HTR-8/SVneo (cell line): ENCODE results near the gene METTL14.
"Not testable (repeated sequence)": the region's sequence is repeated elsewhere in the genome, so short reads cannot be mapped to it uniquely, and the experiment has no call there.

Source experiments
- DNase-seq: peaks from one replicate; pipeline ENCODE4 v3.0.0; 2011; ENCODE audit warnings: low spot score, mixed read lengths; ENCODE audit not compliant: insufficient read length
- FAIRE-seq: peaks from 2 replicates; lab custom pipeline; 2011; peaks lifted over from hg19 to GRCh38; lab: Jason Lieb, UNC

Gene METTL14

DNA sequence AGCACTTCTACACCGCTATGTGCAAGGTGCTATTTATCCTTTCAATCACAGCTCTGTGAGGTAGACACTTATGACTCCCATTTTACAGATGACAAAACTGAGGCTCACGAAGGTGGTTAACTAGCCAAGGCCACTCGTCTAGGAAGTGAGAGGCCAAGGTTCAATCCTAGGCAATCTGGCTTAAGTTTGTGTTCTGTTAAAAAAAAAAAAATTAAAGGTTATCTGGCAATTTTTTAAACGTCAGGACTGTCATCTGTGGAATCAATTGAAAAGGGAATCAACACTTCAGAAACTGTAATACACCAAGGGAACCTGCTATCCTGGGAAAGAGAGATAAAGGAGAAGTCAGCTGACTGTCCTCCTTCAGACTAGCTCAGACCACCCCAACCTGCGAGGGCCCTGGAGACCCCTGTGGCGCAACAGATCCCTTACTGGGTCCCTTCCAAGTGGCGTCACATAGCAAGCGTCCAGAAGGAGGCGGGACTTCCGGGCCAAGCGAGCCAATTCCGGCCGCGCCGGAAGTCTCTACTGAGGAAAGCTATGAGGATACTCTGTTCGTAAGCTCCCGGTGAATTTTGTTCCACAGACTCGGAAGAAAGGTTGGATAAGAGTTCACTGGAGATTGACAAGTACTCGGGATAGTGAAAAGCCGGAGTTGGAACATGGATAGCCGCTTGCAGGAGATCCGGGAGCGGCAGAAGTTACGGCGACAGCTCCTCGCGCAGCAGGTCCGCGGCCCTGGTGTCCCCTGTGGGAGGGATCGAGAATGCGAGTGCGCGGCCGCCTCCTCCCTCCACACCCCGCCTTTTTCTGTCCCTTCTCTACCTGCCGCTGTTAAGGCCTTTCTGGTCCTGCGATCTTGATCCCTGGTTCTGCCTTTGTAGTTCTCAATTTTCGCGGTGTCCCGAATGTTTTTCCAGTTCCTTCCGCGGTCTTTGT lies at the start of gene METTL14:
Gene METTL14 (plus strand): TSS at position 520 of the 939 bp plus-strand sequence. CDS start 143 bp downstream, at position 663.
- peak; percentile 84 for DNase-seq

DNA sequence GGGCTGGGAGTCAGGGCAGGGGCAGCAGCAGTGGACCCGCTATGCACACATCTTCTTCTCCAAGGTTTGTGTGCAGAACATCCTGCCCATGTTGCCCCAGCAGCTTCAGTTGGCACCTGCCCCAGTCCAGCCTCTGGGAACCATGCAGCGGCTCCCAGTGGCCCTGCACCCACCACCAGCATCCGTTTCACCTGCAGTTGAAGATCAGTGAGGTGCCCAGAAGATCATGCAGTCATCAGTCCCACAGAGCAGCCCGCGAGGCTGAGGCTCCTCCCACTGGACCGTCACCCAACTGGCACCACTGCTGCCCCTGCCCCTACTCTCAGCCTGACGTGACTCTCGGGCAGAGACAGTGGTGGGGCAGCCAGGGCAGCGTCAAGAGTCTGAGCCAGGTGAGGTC lies 49.1 kb upstream of the METTL14 start:
- FAIRE-seq, DNase-seq: not testable (repeated sequence)

More for the DNA sequence above, at the start of gene METTL14:
- FAIRE-seq, result peak; percentile 74

DNA sequence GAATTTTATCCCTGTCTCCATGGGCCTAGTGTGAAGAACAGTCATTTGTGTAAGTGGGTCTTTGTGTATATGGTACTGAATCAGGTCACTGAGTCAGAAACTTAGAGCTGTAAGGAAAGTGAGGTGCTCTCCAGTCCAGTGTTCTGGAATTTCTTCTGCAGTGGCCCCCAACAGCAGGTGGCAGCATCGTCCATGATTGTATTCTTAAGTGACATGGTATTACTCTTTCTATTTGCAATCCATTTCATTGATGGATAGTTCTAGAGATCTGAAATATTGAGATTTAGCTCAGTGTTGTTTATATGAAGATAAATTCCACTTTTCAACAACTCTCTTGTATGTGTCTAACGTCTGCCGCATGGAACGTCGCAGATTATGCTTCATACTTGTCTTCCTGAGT lies 20.5 kb upstream of the METTL14 start:
- FAIRE-seq, DNase-seq: not testable (repeated sequence)

DNA sequence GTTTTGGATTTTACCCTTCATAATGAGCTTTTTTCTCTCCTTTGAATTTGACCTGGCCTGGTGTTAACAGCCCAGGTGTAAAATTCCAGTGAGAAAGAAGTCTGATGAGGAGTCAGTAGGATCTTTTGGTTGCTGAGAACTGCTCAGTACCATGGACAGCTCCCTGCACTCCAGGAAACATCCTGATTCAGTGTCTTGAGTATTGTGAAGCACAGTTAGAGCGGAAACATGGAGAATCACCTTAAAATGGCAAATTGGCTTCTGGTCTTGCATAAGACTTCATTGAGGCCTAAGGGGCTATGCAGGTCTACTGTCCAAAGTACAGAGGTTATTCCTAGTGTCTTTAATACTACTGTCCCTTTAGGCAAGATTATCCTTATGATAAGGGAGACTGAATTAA lies 16.0 kb upstream of the METTL14 start:
- FAIRE-seq, DNase-seq: not testable (repeated sequence)

DNA sequence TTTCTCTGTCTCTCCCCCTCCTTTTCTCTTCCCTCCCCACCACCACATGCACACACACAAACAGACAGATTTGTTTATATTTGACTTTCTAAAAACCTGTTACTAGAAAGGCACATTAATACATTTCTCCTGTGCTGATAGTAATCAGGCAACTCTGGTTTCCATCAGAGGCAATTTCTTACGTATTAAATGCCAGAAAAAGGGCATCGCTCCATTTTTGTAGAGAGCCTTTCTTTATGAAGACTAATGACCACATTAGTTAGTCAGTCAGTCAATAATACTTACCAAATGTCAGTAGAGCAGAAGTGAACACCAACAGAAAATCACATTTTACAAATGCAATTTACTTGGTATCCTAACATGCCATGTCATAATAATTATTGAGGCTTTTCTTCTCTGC lies 14.2 kb upstream of the METTL14 start:
- FAIRE-seq, DNase-seq: not testable (repeated sequence)

DNA sequence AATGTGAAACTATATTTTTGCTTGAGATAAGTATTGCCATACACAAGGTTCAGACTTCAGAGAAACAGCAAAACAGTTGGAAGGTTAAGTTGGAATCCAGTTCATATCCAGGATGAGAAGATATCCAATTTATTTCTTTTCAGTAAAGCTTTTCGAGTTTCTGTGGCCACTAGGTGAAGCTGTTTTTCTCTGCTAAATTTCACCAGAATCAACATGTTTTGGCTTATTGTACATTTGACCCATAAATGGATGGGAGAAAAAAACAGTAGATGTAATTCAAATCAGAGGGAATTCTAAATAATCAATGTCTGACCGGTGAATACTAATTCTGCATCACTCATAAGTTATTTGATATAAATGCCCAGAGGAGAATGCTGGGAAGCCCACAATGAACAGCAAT lies 9.1 kb upstream of the METTL14 start:
- FAIRE-seq (no peak), DNase-seq (no peak)

DNA sequence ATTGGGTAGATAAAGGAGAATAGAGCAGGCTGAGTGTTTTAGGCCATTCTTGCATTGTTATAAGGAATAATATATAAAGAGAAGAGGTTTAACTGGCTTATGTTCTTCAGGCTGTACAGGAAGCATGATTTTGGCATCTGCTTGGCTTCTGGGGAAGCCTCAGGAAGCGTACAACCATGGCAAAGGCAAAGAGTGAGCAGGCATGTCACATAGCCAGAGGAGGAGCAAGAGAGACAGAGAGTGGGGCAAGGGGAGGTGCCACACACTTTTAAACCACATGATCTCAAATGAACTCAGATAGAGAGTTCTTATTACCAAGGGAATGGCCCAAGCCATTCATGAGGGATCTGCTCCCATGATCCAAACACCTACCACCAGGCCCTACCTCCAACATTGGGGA lies 4.4 kb upstream of the METTL14 start:
- no peak for DNase-seq
- FAIRE-seq, result no peak

DNA sequence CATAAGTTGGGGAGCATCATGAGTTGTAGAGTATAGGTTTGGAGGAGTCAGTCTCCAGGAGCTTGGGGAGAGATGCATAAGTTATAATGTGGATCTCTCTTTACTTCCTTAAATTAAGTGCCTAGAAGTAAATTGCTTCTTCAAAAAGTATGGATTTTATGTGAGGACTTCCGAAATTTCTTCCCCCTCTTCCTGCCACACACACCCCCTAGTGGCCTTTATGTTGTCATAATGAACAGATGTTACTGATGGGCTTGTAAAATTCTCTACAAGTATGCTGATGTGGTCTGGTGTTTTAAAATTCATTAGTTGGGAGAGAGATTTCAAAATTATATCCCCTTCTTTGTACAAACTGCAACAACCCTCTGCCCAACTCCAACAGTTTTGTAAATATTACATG lies 2.3 kb upstream of the METTL14 start:
- no peak for FAIRE-seq

DNA sequence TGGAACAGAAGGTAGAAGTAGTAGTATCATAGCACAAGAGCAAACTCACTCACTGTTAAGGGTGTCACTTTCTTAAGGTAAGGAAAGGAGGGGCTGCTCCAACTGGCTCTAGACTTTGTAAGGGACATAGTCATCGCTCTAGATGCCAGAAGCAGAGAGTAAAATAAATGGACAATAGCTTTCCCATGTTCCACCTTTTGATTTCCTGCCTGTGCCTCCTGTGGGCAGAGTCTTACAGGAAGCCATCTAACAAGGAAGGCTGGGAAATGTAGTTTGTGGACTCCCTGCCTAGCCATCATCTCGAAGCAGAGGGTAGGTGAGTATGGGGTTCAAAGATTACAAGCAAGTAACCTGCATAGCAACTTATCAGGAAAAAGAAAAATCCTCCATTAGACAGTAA lies 1.7 kb upstream of the METTL14 start:
- DNase-seq (peak; percentile 9), FAIRE-seq (no peak)

More for the DNA sequence above, 2.3 kb upstream of the METTL14 start:
- peak; percentile 9 for DNase-seq

DNA sequence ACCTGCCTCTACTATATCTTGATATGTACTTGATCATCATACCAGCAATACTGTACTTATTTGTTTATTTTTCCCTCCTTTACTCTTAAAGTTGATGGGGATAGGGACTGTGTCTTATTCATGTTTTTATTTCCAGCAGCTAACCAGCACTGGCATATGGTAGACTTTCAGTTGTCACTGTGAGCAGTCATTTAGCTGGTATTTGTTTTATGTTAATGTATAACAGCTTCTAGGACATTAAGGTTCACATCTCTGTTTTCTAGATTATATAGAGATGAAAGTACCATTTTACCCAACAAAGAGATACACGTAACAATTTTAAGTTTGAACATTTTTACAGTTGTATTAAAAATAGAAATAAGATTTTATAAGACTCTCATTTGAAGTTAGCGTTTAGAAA lies 17.9 kb downstream of the METTL14 start:
- no peak for FAIRE-seq

DNA sequence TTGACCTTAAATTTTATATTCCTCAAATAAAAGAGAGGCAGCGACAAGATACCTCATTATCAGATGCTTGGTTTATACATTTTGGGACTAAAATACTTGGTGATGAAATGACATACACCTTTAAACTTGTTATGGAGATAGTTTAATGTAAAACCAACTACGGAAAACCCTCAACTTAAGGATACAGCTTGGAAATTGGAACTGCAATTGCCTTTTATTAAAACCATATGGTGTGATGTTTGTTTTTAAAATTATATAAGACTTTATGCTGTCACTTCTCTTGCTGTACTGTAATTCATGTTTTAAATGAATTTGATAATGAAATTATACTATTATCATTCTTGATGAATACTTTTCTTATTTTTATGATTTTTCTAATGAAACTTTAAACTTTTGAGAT lies 25.9 kb downstream of the METTL14 start:
- DNase-seq (no peak), FAIRE-seq (no peak)

More for the DNA sequence above, 17.9 kb downstream of the METTL14 start:
- no peak for DNase-seq

DNA sequence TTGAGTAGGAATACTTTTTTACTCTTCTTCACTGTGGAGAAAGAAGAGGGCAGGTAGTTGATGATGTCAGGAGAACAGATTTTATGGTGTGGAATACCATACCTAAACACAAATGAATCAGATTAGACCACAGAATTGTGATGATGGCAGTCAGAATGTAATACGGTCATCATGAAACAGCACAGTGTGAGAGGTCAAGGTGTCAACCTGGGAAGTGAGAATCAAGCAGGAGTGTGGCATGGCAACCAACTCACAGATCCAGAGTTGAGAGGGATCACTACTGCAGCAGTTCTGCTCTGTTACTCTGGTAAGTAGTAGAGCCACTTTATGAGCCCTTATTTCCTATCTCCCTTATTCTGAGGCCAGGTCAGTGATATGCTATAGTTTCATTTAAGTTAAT lies 27.7 kb downstream of the METTL14 start:
- no peak for FAIRE-seq

DNA sequence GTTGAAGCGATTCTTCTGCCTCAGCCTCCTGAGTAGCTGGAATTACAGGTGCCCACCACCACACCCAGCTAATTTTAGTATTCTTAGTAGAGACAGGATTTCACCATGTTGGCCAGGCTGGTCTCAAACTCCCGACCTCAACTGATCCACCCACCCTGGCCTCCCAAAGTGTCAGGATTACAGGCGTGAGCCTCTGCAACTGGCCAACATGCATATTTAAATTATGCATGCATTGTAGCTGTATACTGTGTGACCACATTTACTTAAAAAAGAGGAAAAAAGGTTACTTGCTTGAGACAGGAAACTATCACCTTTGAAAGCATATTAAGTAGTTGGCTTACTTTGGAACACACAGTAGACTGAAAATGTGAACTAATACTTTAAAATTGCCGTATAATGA lies 29.5 kb downstream of the METTL14 start:
- FAIRE-seq (no peak), DNase-seq (no peak)

More for the DNA sequence above, 27.7 kb downstream of the METTL14 start:
- no peak for DNase-seq

DNA sequence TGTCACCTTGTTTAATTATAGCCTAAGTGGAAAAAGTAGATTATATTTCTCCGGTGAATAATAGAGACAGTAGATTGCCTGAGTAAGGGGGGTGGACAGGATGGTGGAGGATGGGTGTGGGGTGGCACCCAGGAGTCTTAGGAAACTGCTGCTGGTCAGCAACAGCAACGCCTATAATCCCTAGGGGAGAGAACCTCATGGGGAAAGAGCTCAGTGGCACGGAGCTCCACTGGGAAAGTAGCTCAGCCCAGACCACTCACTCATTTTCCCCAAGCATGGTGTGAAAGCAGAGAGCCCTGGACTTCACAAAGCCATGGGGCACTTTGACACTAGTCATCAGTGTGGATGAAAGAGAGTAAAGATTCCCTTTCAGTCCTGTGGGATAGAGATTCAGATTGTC lies 31.1 kb downstream of the METTL14 start:
- FAIRE-seq (no peak), DNase-seq (no peak)

DNA sequence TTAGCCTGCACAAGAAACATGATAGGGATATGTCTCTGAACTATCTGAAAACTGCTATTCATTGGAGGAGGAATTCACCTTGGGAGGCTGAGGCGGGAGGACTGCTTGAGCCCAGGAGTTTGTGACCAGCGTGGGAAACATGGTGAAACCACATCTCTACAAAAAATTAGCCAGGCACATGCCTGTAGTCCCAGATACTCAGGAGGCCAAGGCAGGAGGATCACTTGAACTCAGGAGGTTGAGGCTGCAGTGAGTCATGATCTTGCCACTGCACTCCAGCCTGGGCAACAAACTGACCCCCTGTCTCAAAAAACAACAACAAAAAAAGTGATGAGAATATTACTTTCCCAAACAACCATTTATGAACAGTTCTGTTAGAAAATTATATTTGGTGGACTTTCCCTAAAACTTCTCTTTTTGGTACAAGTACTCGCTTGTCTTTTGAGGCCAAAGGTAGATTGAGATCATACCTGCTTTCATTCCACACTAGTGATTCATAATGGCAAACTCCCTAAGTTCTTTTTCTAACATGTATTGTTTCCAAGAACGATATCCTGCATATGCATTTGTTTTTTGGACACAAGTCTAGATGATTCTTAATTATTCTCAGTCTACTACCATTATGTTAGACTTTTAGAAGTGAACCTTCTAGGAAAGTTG lies 33.4 kb downstream of the METTL14 start:
- DNase-seq (no peak), FAIRE-seq (no peak)

DNA sequence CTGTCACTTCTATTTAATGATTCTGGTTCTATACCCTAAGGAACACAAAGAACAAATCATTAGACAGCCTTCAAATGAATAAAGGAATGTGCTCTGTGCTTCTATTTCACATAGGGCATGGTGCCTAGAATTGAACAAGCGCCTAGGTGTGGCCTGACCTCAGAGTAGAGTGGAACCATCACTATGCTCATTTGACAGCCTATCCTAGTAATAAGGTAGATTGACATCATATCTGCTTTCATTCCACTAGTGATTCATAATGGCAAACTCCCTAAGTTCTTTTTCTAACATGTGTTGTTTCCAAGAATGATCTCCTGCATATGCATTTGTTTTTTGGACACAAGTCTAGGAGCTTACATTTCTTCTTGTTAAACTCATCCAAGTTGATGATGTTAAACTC lies 36.6 kb downstream of the METTL14 start:
- no peak for FAIRE-seq
- DNase-seq, result no peak

DNA sequence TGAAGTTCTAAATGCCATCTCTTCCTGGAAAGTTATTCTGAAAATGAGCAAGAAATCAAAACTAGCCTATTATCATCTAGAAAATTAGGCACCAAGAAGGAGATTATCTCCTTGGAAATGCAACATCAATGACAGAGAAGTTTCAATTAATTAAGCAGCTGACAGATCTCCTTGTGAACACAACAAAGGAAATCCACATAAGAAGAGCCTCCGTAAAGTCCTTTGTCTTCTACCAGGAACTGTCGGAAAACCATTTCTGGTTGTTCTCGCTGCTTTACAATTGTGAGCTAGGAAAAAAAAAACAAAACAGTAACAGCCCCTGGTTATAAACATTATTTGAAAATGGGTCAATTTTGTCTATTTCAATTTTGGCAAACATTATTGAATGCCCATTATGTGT lies 38.2 kb downstream of the METTL14 start:
- DNase-seq, result no peak
- FAIRE-seq, result no peak

DNA sequence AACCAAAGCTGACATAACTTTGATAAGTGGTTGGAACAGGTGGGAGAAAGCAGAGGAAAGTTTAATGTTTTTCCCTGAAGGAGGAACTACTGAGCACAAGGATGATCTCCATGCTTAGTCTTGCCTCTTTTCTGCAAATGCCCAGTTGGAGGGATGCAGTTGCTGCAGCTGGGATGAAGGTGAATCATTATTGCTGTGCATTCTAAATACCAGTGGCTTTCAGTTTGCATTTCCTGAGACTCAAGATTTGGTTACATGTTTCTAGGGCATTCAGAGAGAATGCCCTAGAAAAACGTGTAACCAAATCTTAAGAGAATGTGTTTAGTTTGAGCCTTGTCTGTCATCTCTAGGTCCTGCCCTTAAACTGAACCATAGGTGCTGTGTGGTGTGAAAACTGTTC lies 42.2 kb downstream of the METTL14 start:
- FAIRE-seq (no peak), DNase-seq (no peak)

DNA sequence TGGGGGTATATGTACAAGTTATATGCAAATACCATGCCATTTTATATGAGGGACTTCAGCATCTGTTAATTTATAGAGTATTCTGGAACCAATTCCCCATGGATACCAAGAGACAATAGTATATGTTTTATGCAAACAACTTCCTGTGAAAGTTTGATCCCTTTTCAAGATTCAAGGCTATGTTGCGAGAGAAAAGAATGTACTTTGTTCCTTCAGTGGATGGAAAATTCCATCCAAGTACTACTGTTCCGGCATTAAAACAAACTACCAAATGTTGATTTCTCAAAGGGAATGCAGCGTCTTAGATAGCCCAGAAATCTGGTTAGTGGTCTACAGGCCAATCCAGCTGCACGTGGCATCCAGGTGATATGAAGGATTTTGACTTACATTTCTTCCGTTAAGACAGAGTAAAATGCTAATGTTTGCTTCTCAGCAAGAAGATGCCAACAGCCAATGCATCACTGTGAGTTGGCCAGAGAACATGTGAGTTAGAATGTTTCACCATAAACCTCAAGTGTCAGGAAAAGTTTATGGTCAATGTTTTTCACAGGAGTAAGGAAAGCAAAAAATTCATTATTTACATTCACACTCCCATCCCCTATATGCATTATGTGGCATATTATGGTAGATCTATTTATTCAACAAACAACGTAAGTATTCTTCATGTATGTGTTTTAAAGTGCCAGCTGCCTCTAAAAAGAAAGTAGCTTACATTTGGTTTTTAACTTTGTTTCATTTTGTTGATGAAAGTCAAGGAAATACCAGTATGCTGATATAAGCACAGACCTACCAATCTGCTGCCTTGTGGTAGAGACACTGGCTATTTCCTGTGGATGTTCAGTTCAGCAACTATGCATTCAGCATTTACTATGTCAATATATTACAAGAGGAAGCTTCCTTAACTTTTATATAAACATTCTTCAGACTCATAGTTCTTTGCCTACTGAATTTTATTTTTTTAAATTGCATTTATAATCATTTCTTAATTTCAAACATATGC lies 44.4 kb downstream of the METTL14 start:
- no peak for FAIRE-seq
- no peak for DNase-seq

DNA sequence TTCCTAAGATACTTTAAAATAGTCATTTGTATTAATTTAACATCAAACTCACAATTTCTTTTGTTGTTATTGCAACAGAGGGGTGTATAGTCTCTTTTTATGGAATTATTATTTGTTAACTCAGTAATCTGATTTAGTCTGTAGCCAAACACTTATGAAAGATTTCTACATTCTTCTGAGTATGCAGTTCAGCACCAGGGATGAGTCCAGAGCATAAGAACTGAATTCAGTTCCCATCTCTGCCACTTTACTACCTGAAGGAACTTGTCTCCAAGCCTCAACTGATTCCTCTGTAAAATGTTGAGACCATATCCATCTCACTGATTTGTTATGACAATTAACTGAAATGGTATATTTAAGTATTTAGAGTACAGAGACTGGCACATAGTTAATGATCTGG lies 45.5 kb downstream of the METTL14 start:
- DNase-seq (no peak), FAIRE-seq (no peak)
